Smooth muscle cell (in vitro differentiated cells): ENCODE data around the gene LHFPL2. TPM values are rescaled to one million over a fixed set of nuclear protein-coding genes. Genes with fewer than 3 reads are reported as not detected.
A peak's percentile ranks its signal among the peaks of the same experiment; 100 is the strongest.

Experiments used
- DNase-seq: peaks from one replicate; lab custom pipeline; 2025; ENCODE audit not compliant: unreplicated experiment; lab: John Stamatoyannopoulos, UW
- H2AFZ ChIP-seq: fragments of 200-600 bp; sonication (generic); 2 replicates; pipeline ENCODE4 v1.6.0; 2016; ENCODE audit warnings: antibody characterized with exemption, low read depth, mild to moderate bottlenecking
- H3F3A ChIP-seq: fragments of 200-600 bp; sonication (generic); 2 replicates; pipeline ENCODE4 v1.6.0; 2017; ENCODE audit warnings: antibody characterized with exemption, low read depth
- H3K27ac ChIP-seq: fragments of 200-600 bp; sonication (generic); 2 replicates; pipeline ENCODE4 v1.5.1; 2016; ENCODE audit warnings: low read depth, mild to moderate bottlenecking
- H3K27me3 ChIP-seq: fragments of 200-600 bp; sonication (generic); 2 replicates; pipeline ENCODE4 v1.6.1; 2016; ENCODE audit warnings: low read depth, mild to moderate bottlenecking
- H3K36me3 ChIP-seq: fragments of 200-600 bp; sonication (generic); 2 replicates; pipeline ENCODE4 v1.5.1; 2016; ENCODE audit warnings: low read depth
- H3K4me1 ChIP-seq: fragments of 200-600 bp; sonication (generic); 2 replicates; pipeline ENCODE4 v1.5.1; 2016; ENCODE audit warnings: low read depth
- H3K4me2 ChIP-seq: fragments of 200-600 bp; sonication (generic); 2 replicates; pipeline ENCODE4 v1.6.0; 2016; ENCODE audit warnings: mild to moderate bottlenecking
- H3K4me3 ChIP-seq: fragments of 200-600 bp; sonication (generic); 2 replicates; pipeline ENCODE4 v1.5.1; 2016; ENCODE audit warnings: mild to moderate bottlenecking
- H3K79me2 ChIP-seq: fragments of 200-600 bp; sonication (generic); 2 replicates; pipeline ENCODE4 v1.6.0; 2016; ENCODE audit warnings: low read depth, mild to moderate bottlenecking
- H3K9ac ChIP-seq: fragments of 200-600 bp; sonication (generic); 2 replicates; pipeline ENCODE4 v1.6.0; 2016; ENCODE audit warnings: low read depth
- H3K9me3 ChIP-seq: fragments of 200-600 bp; sonication (generic); replicated peaks from 2 replicates; pipeline ENCODE4 v1.5.1; 2016; ENCODE audit warnings: low read depth
- H4K20me1 ChIP-seq: fragments of 200-600 bp; sonication (generic); 2 replicates; pipeline ENCODE4 v1.6.0; 2016; ENCODE audit warnings: low read depth
- CTCF ChIP-seq: fragments of 200-600 bp; sonication (generic); IDR thresholded peaks from 2 replicates; pipeline ENCODE4 v1.5.1; 2017; ENCODE audit warnings: borderline replicate concordance, mild to moderate bottlenecking, antibody characterized with exemption; ENCODE audit not compliant: insufficient read depth, poor library complexity, severe bottlenecking
- WGBS: methylation state at CpG from one replicate; pipeline ENCODE4 v1.1.7; 2016; ENCODE audit warnings: low lambda C conversion rate; 5-methylcytosine and 5-hydroxymethylcytosine counted together
- polyA plus RNA-seq: library from polyadenylated mRNA; unstranded; fragments of >200 nt; fragmentation: Nextera tagmentation; extraction: Ambion mirVana; gene quantifications from 2 replicates; pipeline ENCODE4 v1.2.1, GENCODE V29; 2016
- total RNA-seq: library from RNA; depleted of rRNA; stranded (reverse); fragments of >200 nt; gene quantifications from 2 replicates; pipeline ENCODE4 v1.2.3, GENCODE V29; 2014

LHFPL2 gene
- total and polyA plus RNA-seq, 2 experiments from 2014 or later, result 13.4 to 18.6 TPM

GRCh38 chr5:78604689-78605285 is 43.8 kb downstream of the LHFPL2 start:
- 46% methylated on average over 4 of the region's 4 CpGs for WGBS
- no peak overlapping the region for H3K27ac ChIP-seq
- no peaks in the 10 kb centered on the region for H3K36me3 ChIP-seq
- peaks cover 33% of the 10 kb centered on the region for H4K20me1 ChIP-seq
- DNase-seq, result no peak
- no peak overlapping the region for H3K4me3 ChIP-seq
- H3K4me1 ChIP-seq, result peaks cover 9% of the 10 kb centered on the region
- no peak for TF ChIP-seq CTCF
- H3K9ac ChIP-seq, result no peak overlapping the region
- H3K4me2 ChIP-seq, result peak overlapping the region; percentile 26
- H3K9me3 ChIP-seq, result no peaks in the 10 kb centered on the region
- H3K27me3 ChIP-seq, result no peaks in the 10 kb centered on the region
- peaks cover 14% of the 10 kb centered on the region for H3F3A ChIP-seq
- H3K79me2 ChIP-seq, result peaks cover 28% of the 10 kb centered on the region
- no peak overlapping the region for H2AFZ ChIP-seq

GRCh38 chr5:78603636-78604175 is 44.9 kb downstream of the LHFPL2 start:
- Histone ChIP-seq H3K4me2 (no peak overlapping the region), H3K9me3 (no peaks in the 10 kb centered on the region), H3K4me1 (peaks cover 9% of the 10 kb centered on the region), H3K36me3 (no peaks in the 10 kb centered on the region), H3K9ac (no peak overlapping the region), H3F3A (peaks cover 14% of the 10 kb centered on the region), H4K20me1 (peaks cover 32% of the 10 kb centered on the region), H2AFZ (no peak overlapping the region), H3K27me3 (no peaks in the 10 kb centered on the region), H3K27ac (no peak overlapping the region), H3K4me3 (no peak overlapping the region), H3K79me2 (peaks cover 39% of the 10 kb centered on the region)
- DNase-seq, result no peak
- 100% methylated on average over 1 of the region's 1 CpG for WGBS
- no peak for TF ChIP-seq CTCF

- no peak overlapping the region for H3K9ac ChIP-seq
- H4K20me1 ChIP-seq, result peaks cover 29% of the 10 kb centered on the region
- no peak overlapping the region for H3K4me2 ChIP-seq
- no peak for TF ChIP-seq CTCF
- H3K27me3 ChIP-seq, result no peaks in the 10 kb centered on the region
- H3F3A ChIP-seq, result peaks cover 23% of the 10 kb centered on the region
- no peak for DNase-seq
- no peak overlapping the region for H3K4me3 ChIP-seq
- no peak overlapping the region for H3K27ac ChIP-seq
- no peak overlapping the region for H2AFZ ChIP-seq
- 79% methylated on average over 2 of the region's 2 CpGs for whole genome bisulfite sequencing
- peaks cover 9% of the 10 kb centered on the region for H3K4me1 ChIP-seq
- no peaks in the 10 kb centered on the region for H3K36me3 ChIP-seq
- H3K9me3 ChIP-seq, result no peaks in the 10 kb centered on the region
- peaks cover 42% of the 10 kb centered on the region for H3K79me2 ChIP-seq
These were observed 46.2 kb downstream of the LHFPL2 start for GRCh38 chr5:78602400-78602799.
